ENCODE data around the gene ABCA10. TPM values are rescaled to one million over a fixed set of nuclear protein-coding genes. Genes with fewer than 3 reads are reported as not detected.
A peak's percentile ranks its signal among the peaks of the same experiment; 100 is the strongest.

ABCA10 gene
- total RNA-seq, 4 donors from 2014 or later = 11.1 to 32.8 (median 21.7) TPM

DNA sequence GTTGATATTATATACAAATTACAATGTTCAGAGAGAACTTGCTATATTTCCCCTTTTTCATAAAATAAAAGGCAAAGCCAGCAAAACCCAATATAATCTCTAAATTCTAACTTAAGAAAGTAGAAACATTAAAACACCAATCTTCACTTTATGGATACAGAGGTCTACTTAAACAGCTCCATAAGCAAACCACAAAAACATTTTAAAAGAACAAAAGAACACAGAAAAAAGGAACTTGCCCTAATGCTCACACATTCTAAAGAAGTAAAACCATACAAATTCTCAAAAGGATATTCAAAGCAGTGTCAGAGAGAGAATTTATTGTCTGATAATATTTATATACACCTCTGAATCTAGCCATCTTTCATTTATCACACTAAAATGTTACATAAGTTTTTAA, 606 bp downstream of the ABCA10 start:
- peak overlapping the region in 1 of 2 donors; percentile 28 for H3K4me3 ChIP-seq
- peaks cover 0 to 5% of the 10 kb centered on the region in 2 donors for H3K9me3 ChIP-seq
- no peaks in the 10 kb centered on the region for H3K27me3 ChIP-seq
- peak overlapping the region; percentile 46 to 69 for H3K27ac ChIP-seq
- H3K4me1 ChIP-seq = no peaks in the 10 kb centered on the region
- H3K36me3 ChIP-seq = no peaks in the 10 kb centered on the region
- intact Hi-C loops (cut with DNase I; ENCODE audit: low total_unique reads) = loop anchor here (5.0 kb wide), 1 partner anchor 451 kb away; no protein-coding TSS in a partner anchor
- TF ChIP-seq POLR2A (IDR thresholded peaks at IDR 0.05) = no peak
- TF ChIP-seq, protein P1, sequence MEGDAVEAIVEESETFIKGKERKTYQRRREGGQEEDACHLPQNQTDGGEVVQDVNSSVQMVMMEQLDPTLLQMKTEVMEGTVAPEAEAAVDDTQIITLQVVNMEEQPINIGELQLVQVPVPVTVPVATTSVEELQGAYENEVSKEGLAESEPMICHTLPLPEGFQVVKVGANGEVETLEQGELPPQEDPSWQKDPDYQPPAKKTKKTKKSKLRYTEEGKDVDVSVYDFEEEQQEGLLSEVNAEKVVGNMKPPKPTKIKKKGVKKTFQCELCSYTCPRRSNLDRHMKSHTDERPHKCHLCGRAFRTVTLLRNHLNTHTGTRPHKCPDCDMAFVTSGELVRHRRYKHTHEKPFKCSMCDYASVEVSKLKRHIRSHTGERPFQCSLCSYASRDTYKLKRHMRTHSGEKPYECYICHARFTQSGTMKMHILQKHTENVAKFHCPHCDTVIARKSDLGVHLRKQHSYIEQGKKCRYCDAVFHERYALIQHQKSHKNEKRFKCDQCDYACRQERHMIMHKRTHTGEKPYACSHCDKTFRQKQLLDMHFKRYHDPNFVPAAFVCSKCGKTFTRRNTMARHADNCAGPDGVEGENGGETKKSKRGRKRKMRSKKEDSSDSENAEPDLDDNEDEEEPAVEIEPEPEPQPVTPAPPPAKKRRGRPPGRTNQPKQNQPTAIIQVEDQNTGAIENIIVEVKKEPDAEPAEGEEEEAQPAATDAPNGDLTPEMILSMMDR (IDR thresholded peaks at IDR 0.05) = no peak
- no peak for DNase-seq

DNA sequence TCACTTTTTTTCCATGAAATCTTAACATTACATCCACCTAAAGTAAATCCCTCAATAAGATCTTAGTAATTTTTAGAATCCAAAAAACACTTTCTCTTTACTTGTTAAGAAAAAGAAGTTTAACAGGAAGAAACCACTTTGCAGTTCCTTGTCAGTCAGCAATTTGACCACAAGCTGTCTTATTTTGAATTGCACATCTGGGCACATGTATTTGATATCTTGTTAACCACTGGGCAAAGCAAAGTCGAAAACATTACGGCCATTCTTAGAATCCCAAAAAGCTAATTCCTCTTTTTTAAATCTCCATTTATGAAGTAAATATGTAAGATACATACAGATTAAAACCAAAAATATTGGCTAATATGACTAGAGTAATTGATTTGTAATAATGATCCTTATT, 1.1 kb downstream of the ABCA10 start:
- Histone ChIP-seq H3K4me3 (peak overlapping the region in 1 of 2 donors; percentile 28), H3K27me3 (no peaks in the 10 kb centered on the region), H3K9me3 (peaks cover 0 to under 1% of the 10 kb centered on the region in 2 donors), H3K36me3 (no peaks in the 10 kb centered on the region), H3K27ac (peak overlapping the region; percentile 46 to 69), H3K4me1 (no peaks in the 10 kb centered on the region)
- DNase-seq = no peak
- TF ChIP-seq POLR2A (IDR thresholded peaks at IDR 0.05) = no peak
- TF ChIP-seq, protein P1 (IDR thresholded peaks at IDR 0.05) = no peak
- intact Hi-C loops (cut with DNase I; ENCODE audit: low total_unique reads) = loop anchor here (5.0 kb wide), 1 partner anchor 450 kb away; no protein-coding TSS in a partner anchor

DNA sequence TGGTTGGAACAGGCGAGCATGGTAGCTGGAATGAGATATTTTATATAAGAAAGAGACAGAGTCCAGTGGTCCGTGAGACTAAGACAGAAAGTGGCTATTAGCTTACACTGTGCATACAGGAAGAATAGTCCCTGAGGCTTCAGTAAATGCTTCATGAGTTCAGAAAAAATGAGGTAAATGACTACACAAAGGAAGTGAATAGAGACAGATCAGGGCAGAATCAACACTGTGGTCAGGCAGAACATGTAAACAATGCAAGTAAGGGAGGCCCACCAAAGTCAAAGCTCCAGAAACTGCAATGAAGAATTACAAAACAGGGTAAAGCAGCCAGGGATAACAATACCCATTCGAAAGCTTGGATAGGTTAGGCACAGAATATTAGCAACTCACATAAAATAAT, 4.8 kb downstream of the ABCA10 start:
- TF ChIP-seq, protein P1 (IDR thresholded peaks at IDR 0.05) = no peak
- no peak for TF ChIP-seq POLR2A (IDR thresholded peaks at IDR 0.05)
- H3K4me1 ChIP-seq = no peaks in the 10 kb centered on the region
- no peak for DNase-seq
- H3K9me3 ChIP-seq = no peaks in the 10 kb centered on the region
- H3K36me3 ChIP-seq = no peaks in the 10 kb centered on the region
- H3K4me3 ChIP-seq = peak overlapping the region in 1 of 2 donors; percentile 10
- intact Hi-C loops (cut with DNase I; ENCODE audit: low total_unique reads) = no loop called here
- H3K27ac ChIP-seq = peak overlapping the region; percentile 1 to 2
- no peaks in the 10 kb centered on the region for H3K27me3 ChIP-seq

DNA sequence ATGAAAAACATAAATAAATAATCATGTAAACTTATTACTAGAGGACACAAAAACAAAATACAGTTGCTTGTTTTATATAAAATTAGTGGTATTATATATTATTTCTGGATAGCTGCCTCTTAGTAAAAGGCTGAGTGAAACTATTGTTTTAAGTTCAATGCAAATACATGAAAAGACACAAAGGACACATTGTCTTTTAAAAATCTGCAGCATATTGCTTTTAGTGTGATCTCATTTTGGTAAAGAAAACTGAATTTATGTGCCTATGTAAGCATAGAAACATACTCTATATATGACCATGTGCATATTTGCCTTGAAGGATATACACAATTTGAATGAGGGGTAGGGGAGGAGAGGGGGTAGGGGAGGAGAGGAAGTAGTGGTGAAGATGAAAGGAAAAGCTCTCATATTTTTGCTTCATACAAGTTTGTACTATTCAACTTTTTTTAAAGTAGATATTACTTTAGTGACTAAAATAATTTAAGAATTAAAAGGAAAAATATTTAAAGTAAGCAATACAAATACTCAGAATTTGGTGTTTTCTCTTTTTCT, 5.8 kb downstream of the ABCA10 start:
- TF ChIP-seq, protein P1 (IDR thresholded peaks at IDR 0.05) = no peak
- no peak for TF ChIP-seq POLR2A (IDR thresholded peaks at IDR 0.05)
- H3K4me3 ChIP-seq = no peak overlapping the region
- H3K27me3 ChIP-seq = no peaks in the 10 kb centered on the region
- no peaks in the 10 kb centered on the region for H3K9me3 ChIP-seq
- intact Hi-C loops (cut with DNase I; ENCODE audit: low total_unique reads) = no loop called here
- H3K4me1 ChIP-seq = no peaks in the 10 kb centered on the region
- no peak overlapping the region for H3K27ac ChIP-seq
- no peaks in the 10 kb centered on the region for H3K36me3 ChIP-seq
- DNase-seq = no peak

DNA sequence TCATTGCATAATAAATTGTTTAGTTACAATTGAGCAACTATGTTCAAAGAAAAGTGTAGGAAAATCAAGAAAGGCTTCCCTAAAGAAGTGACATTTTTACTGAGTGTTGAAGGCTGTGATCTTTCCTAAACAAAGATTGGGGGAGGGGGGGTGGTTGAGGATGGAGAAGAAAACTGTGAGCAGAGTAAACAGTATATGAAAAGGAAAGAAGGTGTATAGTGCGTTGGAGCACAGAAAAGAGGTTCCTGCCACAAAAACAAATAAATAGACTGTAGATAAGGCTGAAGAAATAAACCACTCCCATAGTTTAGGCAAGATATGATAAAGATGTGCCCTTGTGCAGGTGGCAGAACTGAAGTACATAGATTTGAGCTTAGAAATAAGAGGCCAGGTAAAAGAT, 8.5 kb downstream of the ABCA10 start:
- no peak for DNase-seq
- intact Hi-C loops (cut with DNase I; ENCODE audit: low total_unique reads) = no loop called here
- Histone ChIP-seq H3K4me3 (no peak overlapping the region), H3K4me1 (no peaks in the 10 kb centered on the region), H3K9me3 (no peaks in the 10 kb centered on the region), H3K27me3 (no peaks in the 10 kb centered on the region), H3K36me3 (no peaks in the 10 kb centered on the region), H3K27ac (no peak overlapping the region)
- TF ChIP-seq, protein P1 (IDR thresholded peaks at IDR 0.05) = no peak
- TF ChIP-seq POLR2A (IDR thresholded peaks at IDR 0.05) = no peak
